Endothelial cell of umbilical vein (primary cell): ENCODE results near the gene SULT2B1. TPM values are rescaled to one million over a fixed set of nuclear protein-coding genes. Genes with fewer than 3 reads are reported as not detected.
A peak's percentile ranks its signal among the peaks of the same experiment; 100 is the strongest.

ENCODE experiments used
- BruUV-seq: library from RNA; stranded (reverse); fragments of 400-500 nt; replicated peaks from 2 replicates; lab custom pipeline; 2021; lab: Mats Ljungman, UMichigan
- CTCF ChIA-PET: fragments of 300-600, 350-600 bp; sonication (Branson Sonifier 250); formaldehyde crosslinking; loops from one replicate; lab custom pipeline; 2021; ENCODE audit warnings: antibody characterized with exemption, inconsistent platforms; lab: Charles Lee
- POLR2A ChIA-PET: fragments of 300-600, 350-600 bp; sonication (Branson Sonifier 250); formaldehyde crosslinking; loops from one replicate; lab custom pipeline; 2021; ENCODE audit warnings: antibody characterized with exemption, inconsistent platforms; lab: Charles Lee
- DNase-seq: peaks from one replicate; pipeline ENCODE4 v3.0.0-alpha.2; 2011; ENCODE audit warnings: low read depth, low spot score
- FAIRE-seq: peaks from 2 replicates; lab custom pipeline; 2011; peaks lifted over from hg19 to GRCh38; lab: Jason Lieb, UNC
- H2AFZ ChIP-seq: 2 replicates; pipeline ENCODE4 v1.6.0; 2012; ENCODE audit warnings: low read depth, low read length, control low read depth, inconsistent platforms
- H3K27ac ChIP-seq: 2 replicates; pipeline ENCODE4 v1.5.1; 2011; ENCODE audit warnings: low read depth, mild to moderate bottlenecking, control low read depth, low read length, moderate library complexity; ENCODE audit not compliant: insufficient read depth
- H3K27me3 ChIP-seq, 2 experiments: 2 replicates each; pipeline versions ENCODE4 v1.6.0 to v1.6.1; 2011; ENCODE audit warnings: low read length in 2 of 2, mixed read lengths in 1 of 2; ENCODE audit not compliant: control insufficient read depth in 2 of 2, insufficient read depth in 2 of 2
- H3K36me3 ChIP-seq, 2 experiments: 2 replicates in 1 of 2; 3 replicates in 1 of 2; pipeline ENCODE4 v1.5.1; 2011; ENCODE audit warnings: low read length in 2 of 2, mild to moderate bottlenecking in 1 of 2, moderate library complexity in 1 of 2; ENCODE audit not compliant: control insufficient read depth in 2 of 2, insufficient read depth in 2 of 2; ENCODE audit errors: extremely low read depth in 1 of 2
- H3K4me1 ChIP-seq: 3 replicates; pipeline ENCODE4 v1.5.1; 2011; ENCODE audit warnings: mild to moderate bottlenecking, low read length; ENCODE audit not compliant: control insufficient read depth, insufficient read depth; ENCODE audit errors: extremely low read depth
- H3K4me2 ChIP-seq: 2 replicates; pipeline ENCODE4 v1.6.1; 2011; ENCODE audit warnings: low read length, control low read depth, mixed read lengths; ENCODE audit not compliant: insufficient read depth
- H3K4me3 ChIP-seq, 3 experiments: fragments of 200-600 bp in 1 of 3; sonication (generic), shearing (Covaris generic) in 1 of 3; replicated peaks in 1 of 3; 2 replicates each; pipeline ENCODE4 v1.5.1; 2011 to 2016; ENCODE audit warnings: control low read depth in 3 of 3, low read length in 3 of 3, mild to moderate bottlenecking in 2 of 3, inconsistent platforms in 1 of 3, low read depth in 1 of 3, moderate library complexity in 1 of 3; ENCODE audit not compliant: insufficient read depth in 1 of 3
- H3K79me2 ChIP-seq: 2 replicates; pipeline ENCODE4 v1.6.0; 2012; ENCODE audit warnings: low read length, inconsistent platforms; ENCODE audit not compliant: control insufficient read depth, insufficient read depth
- H3K9ac ChIP-seq: replicated peaks from 2 replicates; pipeline ENCODE3; 2011; ENCODE audit warnings: low read length, control low read depth; ENCODE audit not compliant: insufficient read depth; ENCODE audit errors: extremely low read depth
- H3K9me1 ChIP-seq: replicated peaks from 3 replicates; pipeline ENCODE4 v1.6.0; 2011; ENCODE audit warnings: mild to moderate bottlenecking, low read length; ENCODE audit not compliant: control insufficient read depth, insufficient read depth; ENCODE audit errors: extremely low read depth
- H3K9me3 ChIP-seq: replicated peaks from 2 replicates; pipeline ENCODE4 v1.5.1; 2012; ENCODE audit warnings: low read length, inconsistent platforms; ENCODE audit not compliant: control insufficient read depth, insufficient read depth
- H4K20me1 ChIP-seq: replicated peaks from 2 replicates; pipeline ENCODE3; 2011; ENCODE audit warnings: mild to moderate bottlenecking, low read length; ENCODE audit not compliant: control insufficient read depth, insufficient read depth; ENCODE audit errors: extremely low read depth
- CTCF ChIP-seq, 2 donors: IDR thresholded peaks; 1 replicate in 1 of 2; 2 replicates in 1 of 2; pipeline ENCODE4 v1.5.1; 2011; ENCODE audit warnings: low read length in 2 of 2, mild to moderate bottlenecking in 2 of 2, moderate library complexity in 2 of 2, control low read depth in 1 of 2, inconsistent platforms in 1 of 2, low read depth in 1 of 2; ENCODE audit not compliant: insufficient read depth in 1 of 2; ENCODE audit errors: extremely low read depth in 1 of 2
- EZH2 ChIP-seq: IDR thresholded peaks from 2 replicates; pipeline ENCODE4 v1.6.1; 2012; ENCODE audit warnings: borderline replicate concordance, low read depth, mild to moderate bottlenecking, moderate library complexity, low read length, inconsistent platforms; ENCODE audit not compliant: severe bottlenecking
- FOS ChIP-seq: IDR thresholded peaks from 2 replicates; pipeline ENCODE4 v1.6.1; 2011; ENCODE audit warnings: mild to moderate bottlenecking, low read length, moderate library complexity, borderline replicate concordance; ENCODE audit not compliant: insufficient read depth
- GATA2 ChIP-seq: IDR thresholded peaks from 2 replicates; pipeline ENCODE4 v1.7.0; 2011; ENCODE audit warnings: low read depth, mild to moderate bottlenecking, moderate library complexity, mixed read lengths, low read length; ENCODE audit not compliant: insufficient read length, insufficient read depth
- JUN ChIP-seq: IDR thresholded peaks from 2 replicates; pipeline ENCODE4 v1.6.1; 2011; ENCODE audit warnings: borderline replicate concordance, low read depth; ENCODE audit not compliant: insufficient read length, insufficient read depth
- MAX ChIP-seq: IDR thresholded peaks from 2 replicates; pipeline ENCODE4 v1.6.1; 2011; ENCODE audit not compliant: insufficient read depth, insufficient read length
- MYC ChIP-seq: IDR thresholded peaks from one replicate; pipeline ENCODE4 v1.6.1; 2011; ENCODE audit warnings: mild to moderate bottlenecking, low read depth, low read length
- POLR2A ChIP-seq: IDR thresholded peaks from 2 replicates; pipeline ENCODE4 v1.6.1; 2012; ENCODE audit warnings: low read depth, mild to moderate bottlenecking, control low read depth, low read length
- POLR2AphosphoS5 ChIP-seq: IDR thresholded peaks from 2 replicates; pipeline ENCODE4 v1.6.1; 2012; ENCODE audit warnings: low read depth, mild to moderate bottlenecking, control low read depth, low read length, moderate library complexity; ENCODE audit not compliant: insufficient read depth
- dilution Hi-C: fragments of 300-500 bp; cut with MboI; formaldehyde crosslinking; loops from one replicate; pipeline ENCODE4 v1.15.0; 2019; ENCODE audit warnings: low sequenced_read_pairs; ENCODE audit not compliant: extremely low pct_ligation_motif_present
- intact Hi-C: fragments of 100-400 bp; cut with micrococcal nuclease; formaldehyde crosslinking; loops from one replicate; pipeline ENCODE4 v1.10.0; 2022
- polyA plus RNA-seq, 4 experiments: library from polyadenylated mRNA; depleted of rRNA in 3 of 4; stranded (reverse) in 3 of 4; unstranded in 1 of 4; fragments of >200 nt; gene quantifications; 2 replicates each; pipeline versions ENCODE4 v1.2.1 to v1.2.3, GENCODE V29; 2011 to 2012; ENCODE audit warnings: missing spikeins in 1 of 4
- total RNA-seq: library from RNA; stranded (reverse); gene quantifications from 2 replicates; pipeline ENCODE4 v1.2.3, GENCODE V29; 2021

SULT2B1 gene
- total and polyA plus RNA-seq, 2 donors (not counting 3 experiments of a cell fraction or from before 2014, with no cell fraction given), result not detected

GRCh38 chr19:48624791-48625723 is 73.1 kb downstream of the SULT2B1 start:
- peaks cover 2% of the 10 kb centered on the region for H3K79me2 ChIP-seq
- ChIA-PET CTCF (no interaction called here), POLR2A (no interaction called here)
- TF ChIP-seq JUN, result no peak
- no peak for TF ChIP-seq POLR2AphosphoS5
- no peak for TF ChIP-seq FOS
- no peak for TF ChIP-seq MYC
- no peak for TF ChIP-seq MAX
- TF ChIP-seq GATA2, result no peak
- no peak for TF ChIP-seq EZH2
- no peak for TF ChIP-seq POLR2A
- no peak for TF ChIP-seq CTCF (IDR thresholded peaks at IDR 0.05; ENCODE audit: extremely low read depth in 1 of 2, insufficient read depth in 1 of 2, low read depth in 1 of 2, low read length in 2 of 2)
- TSS peak; percentile 2 for BruUV-seq
- H3K9me3 ChIP-seq, result no peaks in the 10 kb centered on the region
- H3K4me3 ChIP-seq, result peak overlapping the region in 2 of 3 experiments; percentile 18 to 52
- DNase-seq (no peak), FAIRE-seq (no peak)
- peak overlapping the region; percentile 50 for H3K4me2 ChIP-seq
- no peaks in the 10 kb centered on the region for H3K27me3 ChIP-seq
- no peak overlapping the region for H3K27ac ChIP-seq
- intact Hi-C loops (no loop called here), dilution Hi-C loops (no loop called here)
- H3K36me3 ChIP-seq, result peaks cover 0 to 2% of the 10 kb centered on the region in 2 experiments
- H3K9ac ChIP-seq, result peak overlapping the region; percentile 68
- H3K4me1 ChIP-seq, result peaks cover 10% of the 10 kb centered on the region
- no peaks in the 10 kb centered on the region for H4K20me1 ChIP-seq
- no peak overlapping the region for H2AFZ ChIP-seq
- no peaks in the 10 kb centered on the region for H3K9me1 ChIP-seq
